ENCODE measurements around the gene DPP6.

DPP6 gene

DNA sequence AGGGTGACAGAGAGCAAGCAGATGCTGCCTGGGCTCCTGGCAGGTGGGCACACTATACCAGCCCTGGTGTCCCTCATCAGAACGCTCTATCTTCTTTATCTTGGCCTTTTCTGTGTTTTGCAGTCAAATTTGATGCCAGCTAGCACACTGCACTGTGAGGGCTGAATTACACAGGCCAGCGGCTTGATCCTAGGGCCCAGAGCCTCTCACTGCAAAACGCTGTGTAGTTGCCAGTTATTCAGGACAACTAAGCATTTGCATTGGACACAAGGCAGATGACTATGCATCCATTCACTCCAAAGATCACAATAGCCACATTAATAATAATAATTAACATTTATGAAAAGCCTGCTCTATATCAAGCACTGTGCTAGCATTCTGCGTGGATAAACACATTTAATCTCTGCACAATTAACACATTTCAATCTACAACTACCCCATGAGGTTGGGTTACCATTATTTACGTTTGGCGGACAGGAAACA lies 850.4 kb downstream of the DPP6 start:
- DNase-seq = no peak

DNA sequence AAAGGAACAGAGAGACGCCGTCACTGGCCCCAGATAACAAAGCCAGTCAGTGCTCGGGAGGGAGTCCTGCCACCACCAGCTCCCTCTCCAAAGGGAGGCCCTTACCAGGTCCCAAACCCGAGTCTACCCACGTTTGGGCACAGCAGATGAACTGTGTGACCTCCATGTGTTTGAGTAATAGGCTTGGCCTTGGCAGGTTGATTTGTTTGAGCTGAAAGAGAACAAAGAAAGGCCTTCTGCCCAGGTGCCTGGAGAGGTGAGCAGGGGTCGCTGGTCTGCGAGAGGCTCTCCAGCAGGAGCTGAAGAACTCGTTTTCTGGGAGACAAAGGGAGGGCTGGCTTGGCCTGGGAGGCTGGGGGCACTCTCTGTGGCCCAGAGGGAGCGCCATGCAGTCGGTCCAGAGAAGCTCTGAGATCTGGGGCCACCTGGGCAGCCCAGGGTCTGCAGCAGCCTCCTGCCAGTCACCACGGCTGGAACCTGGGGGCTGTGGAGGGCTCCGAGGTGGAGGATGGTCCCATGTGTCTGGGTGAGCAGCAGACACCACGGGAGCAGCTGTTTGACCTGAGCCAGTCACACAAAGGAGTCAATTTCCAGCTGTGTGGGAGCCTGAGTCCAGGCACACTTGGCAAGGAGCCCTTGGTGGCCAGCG lies 851.0 kb downstream of the DPP6 start:
- no peak for DNase-seq

DNA sequence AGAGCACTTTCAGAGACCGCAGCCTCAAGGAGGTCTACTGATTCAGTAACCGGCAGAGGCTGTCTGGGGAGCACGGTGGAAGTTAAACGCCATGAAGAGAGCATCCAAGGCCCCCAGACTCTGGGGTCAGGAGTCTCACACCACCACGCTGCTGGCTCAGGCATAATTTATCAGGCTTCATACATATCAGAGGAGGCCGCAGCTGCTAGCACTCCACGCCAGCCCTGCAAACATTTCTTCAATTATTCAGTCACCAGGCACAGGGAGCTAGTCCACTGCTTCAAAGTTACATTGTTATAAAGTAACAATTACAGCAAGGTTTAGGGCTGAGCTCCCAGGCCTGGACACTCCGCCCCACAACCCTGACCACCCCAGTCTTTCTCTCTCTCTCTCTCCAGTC lies 852.9 kb downstream of the DPP6 start:
- DNase-seq = no peak

DNA sequence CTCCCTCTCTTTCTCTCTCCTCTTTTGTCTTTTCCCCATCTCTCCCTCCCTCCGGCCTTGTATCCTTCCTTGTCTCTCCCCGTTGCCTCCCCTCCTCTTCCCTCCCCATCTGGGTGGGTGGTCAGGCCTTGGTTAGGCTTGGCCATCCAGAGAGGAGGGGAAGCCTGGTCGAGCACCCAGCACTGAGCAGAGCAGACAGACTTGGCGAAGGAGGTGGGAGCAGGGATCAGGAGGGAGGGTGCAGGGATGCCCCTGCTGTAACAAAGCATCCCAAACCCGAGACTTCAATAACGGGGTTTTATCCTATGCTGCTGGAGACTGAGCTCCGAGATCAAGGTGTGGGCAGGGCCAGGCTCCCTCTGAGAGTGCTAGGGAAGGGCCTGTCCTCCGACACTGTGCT lies 853.4 kb downstream of the DPP6 start:
- no peak for DNase-seq

DNA sequence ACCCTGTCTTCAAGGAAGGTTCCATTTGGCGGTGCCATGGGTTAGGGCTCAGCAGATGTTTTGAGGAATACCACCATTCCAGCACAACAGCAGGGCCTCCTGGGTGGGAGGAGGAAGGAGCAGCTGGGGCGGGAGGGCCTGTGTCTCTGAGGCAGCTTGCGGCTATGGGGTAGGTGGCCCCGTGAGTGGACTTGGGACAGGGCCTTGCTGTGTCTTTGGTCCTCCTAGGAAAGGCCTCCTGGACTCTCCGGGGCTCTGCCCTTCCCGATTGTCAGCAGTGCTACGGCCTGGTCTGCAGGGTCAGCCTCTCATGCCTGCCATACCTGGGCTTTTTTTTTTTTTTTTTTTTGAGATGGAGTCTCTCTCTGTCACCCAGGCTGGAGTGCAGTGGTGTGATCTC lies 854.0 kb downstream of the DPP6 start:
- no peak for DNase-seq

DNA sequence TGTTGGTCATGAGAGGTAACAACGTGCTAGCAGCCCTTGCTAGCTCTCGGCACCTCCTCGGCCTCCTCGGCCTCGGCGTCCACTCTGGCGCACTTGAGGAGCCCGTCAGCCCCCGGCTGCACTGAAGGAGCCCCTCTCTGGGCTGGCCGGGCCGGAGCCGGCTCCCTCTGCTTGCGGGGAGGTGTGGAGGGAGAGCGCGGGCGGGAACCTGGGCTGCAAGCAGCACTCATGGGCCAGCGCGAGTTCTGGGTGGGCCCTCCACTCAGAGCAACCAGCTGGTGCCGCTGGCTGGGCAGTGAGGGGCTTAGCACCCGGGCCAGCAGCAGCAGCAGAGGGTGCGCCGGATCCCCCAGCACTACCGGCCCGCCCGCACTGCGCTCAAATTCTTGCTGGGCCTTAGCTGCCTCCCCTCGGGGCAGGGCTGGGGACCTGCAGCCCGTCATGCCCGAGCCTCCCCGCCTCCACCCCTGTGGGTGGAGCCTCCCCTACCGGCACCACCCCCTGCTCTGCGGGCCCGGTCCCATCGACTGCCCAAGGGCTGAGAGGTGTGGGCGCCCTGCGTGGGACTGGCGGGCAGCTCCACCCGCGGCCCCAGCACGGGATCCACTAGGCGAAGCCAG lies 854.6 kb downstream of the DPP6 start:
- DNase-seq = no peak

DNA sequence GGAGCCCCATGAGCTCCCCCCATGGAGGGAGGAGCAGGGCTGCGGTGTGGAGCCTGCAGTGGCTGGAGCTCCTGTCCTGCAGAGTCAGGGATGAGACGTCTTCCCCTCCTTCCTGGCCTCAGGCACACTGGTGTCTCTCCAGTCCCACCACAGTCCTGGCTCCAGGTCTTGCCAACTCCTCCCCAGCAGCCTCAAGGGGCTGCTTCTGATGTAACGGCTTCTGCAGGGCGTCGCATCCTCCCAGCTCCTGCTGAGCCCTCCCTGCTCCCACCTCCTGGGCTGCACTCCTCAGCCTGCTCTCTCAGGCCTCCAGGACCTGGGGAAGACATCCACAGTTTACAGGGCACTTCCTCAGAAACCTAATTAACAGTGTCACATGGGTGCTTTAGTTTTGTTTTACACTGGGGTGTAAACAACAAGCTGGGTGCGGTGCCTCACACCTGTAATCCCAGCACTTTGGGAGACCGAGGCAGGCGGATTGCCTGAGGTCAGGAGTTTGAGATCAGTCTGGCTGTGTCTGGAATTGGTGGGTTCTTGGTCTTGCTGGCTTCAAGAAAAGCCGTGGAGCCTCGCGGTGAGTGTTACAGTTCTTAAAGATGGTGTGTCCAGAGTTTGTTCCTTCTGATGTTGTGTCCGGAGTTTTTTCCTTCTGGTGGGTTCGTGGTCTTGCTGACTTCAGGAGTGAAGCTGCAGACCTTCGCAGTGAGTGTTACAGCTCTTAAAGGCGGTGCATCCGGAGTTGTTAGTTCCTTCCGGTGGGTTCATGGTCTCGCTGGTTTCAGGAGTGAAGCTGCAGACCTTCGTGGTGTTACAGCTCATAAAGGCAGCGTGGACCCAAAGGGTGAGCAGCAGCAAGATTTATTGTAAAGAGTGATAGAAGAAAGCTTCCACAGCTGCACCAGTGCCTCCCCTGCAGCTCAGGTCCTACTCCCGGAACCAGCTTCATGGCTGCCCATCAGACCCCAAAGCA lies 855.7 kb downstream of the DPP6 start:
- no peak for DNase-seq

DNA sequence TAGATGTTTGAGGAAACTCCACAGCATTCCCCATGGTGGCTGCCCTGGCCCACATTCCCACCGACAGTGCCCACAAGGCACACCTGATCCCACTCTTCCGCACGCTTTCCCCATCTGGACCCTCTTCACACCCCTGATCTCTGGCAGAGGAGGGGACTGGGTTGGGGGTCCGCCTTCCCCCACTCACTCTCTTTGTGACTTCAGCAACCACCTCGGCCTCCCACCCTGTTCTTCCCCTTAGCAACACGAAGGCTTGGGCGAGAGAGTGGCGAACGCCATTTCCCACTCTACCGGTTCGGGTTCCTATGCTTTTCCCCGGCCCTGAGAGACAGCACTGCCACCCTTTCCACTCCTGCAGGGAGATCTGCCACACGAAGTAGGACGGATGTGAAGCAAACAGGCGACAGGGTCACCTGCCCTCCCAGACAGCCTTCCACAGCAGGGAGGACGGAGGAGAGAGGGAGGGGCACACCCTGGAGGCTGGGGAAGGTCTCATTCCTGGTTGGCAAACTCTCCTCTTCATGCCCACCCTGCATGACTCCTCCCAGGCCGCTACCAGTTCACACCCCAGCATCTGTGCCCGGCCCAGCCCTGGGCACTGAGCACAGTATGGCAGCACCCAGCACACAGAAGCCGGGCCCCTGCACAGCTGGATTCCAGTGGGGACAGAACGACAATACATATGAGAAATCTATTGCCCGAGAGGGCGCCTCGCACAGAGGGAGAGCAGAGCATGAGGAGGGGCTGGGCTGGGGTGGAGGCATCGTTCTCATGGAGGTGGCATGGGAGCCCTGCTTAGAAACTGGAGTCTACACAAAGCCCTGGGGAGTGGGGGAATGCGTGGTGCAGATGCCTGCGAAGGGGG lies 857.3 kb downstream of the DPP6 start:
- DNase-seq = no peak

DNA sequence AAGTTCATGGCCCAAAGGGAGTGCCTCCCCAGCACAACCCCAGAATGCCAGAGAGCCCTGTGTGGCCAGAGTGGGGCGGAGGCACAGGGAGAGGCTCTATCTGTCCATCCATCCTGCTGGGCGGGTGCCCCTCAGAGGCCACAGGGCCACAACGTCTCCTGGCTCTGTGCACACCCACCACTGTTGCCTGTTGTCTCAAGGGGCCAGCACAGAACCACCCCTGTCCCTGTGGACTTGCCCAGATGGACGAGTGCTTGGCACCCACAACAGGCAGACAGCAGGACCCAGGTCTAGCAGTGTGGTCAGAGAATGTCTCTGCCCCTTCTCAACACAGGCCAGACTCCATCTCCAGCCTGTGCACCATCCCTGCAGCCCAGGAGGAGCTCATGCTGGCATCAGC lies 857.9 kb downstream of the DPP6 start:
- DNase-seq = no peak

DNA sequence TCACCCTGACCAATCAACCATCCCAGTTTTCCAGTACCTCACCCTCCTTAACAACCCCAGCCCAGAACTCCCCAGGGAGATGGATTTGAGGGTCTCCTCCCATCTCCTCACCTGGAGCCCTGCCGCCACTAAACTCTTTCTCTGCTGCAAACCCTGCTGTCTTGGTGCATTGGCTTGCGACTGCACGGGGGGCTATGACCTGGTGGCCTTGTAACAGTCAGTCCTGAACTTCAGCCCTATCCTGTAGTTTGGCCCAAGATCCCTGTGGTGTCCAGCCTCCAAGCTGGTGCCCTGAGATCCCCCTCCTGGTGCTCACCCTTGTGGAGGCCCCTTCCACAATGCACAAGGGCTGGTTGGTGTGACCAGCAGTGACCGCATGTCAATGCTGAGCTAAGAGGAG lies 858.8 kb downstream of the DPP6 start:
- no peak for DNase-seq

DNA sequence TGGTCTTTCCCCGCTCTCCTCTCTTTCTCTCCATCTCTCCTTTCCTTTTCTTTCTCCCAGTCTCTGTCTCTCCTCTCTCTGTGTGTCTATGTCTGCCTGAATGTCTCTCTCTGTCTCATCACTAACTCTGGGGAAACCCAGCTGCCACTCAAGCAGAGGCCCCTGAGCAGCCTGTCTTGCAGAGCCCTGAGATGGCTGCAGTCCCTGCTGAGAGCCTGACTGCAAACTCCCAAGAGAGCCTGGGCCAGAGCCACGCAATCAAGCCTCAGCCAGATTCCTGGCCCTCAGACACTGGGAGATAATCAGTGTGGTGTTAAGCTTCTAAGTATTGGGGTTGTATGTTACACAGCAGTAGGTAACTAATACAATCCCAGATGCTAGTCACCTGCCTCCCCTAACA lies 859.2 kb downstream of the DPP6 start:
- DNase-seq = no peak

DNA sequence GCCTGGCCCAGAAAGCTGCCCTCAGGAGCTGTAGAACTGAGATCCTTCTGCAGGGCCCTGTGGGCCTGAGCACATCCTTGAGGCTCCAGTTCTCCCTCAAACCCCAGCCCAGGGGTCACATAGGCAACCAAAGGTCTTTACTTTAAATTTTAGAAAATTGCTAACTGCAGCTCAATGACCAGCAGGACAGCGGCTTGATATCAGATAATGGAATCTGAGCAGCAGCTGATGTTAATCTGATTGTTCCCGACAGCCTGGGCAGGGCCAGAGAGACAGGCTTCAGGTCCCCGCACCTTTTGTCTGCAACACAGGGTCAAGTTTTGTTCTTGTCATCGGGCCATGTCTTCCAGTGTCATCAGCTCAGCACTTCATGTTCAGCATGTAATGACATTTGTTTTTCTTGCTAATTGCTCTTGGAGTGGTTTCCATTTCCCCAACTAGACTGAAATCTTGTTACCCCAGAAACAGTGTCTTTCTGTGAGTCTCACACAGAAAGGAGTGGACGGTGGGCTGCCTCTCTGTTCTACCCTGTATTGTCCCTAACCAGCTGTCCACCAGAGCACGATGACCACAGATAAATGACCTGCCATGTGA lies 859.8 kb downstream of the DPP6 start:
- no peak for DNase-seq

DNA sequence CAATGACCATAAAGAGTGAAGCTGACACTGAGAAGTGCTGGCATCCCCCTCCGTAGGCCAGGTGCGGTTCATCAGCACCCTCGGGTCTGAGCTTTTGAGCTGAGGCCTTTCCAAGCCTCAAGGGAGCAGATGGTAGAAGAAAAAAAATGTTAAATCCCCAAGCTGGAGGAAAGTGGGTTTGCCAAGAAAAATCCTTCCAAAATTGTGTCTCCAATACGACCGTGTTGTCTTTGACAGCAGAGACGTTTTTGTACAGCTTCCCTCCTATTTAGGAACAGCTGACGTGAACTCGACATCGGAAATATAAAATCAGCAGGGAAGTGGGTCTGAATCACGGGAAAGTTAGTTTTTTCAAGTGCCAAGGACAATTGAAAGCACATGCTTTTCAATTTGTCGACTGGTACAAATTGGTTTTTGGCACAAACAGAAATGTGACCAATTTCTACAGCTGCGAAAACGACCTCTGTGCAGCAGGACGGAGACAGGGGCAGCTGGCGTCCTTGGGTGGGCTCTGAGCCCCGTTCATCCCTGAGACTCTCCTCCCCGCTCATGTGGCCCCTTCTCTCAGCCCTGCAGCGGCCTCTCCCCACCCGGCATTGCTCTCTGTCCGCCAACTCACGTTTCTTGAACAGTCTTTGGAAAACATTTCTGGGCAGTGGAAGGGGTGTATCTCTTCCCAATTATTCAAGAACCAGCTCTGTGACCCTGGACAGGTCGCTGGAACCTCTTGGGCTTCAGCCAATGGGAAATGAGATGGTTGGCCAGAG lies 860.9 kb downstream of the DPP6 start:
- DNase-seq = no peak

DNA sequence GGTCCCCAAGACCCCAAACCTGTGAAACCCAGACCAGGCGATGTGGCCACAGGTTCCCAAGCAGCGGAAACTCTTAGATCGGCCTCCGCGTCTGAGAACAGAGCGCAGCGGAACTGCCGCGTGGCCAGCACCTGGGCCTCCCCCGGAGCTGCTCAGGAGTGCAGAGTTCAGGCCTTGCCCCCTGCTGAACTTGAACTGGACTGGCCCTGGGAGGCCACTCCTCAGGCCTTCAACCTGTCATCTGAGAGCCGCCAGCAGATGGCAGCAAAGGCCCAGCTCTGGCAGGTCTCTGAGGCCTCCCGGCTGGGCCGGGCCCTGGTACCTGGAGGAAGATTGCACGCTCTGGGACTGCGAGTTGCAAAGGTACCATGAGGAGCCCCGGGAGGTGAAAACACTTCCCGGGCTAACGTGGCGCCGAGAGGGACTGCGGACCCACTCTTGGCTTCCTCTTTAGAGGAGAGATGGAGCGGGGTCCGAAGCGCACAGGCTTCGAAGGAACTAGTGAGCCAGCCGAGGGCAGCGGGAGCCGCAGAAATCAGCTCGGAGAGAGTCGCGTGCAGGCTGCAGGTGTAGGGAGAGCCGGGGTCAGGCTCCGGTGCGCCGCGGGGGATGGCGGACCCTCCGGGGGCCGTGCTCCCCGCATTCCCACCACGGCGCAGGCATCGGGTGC lies 861.6 kb downstream of the DPP6 start:
- DNase-seq = peak; percentile 79 to 92

DNA sequence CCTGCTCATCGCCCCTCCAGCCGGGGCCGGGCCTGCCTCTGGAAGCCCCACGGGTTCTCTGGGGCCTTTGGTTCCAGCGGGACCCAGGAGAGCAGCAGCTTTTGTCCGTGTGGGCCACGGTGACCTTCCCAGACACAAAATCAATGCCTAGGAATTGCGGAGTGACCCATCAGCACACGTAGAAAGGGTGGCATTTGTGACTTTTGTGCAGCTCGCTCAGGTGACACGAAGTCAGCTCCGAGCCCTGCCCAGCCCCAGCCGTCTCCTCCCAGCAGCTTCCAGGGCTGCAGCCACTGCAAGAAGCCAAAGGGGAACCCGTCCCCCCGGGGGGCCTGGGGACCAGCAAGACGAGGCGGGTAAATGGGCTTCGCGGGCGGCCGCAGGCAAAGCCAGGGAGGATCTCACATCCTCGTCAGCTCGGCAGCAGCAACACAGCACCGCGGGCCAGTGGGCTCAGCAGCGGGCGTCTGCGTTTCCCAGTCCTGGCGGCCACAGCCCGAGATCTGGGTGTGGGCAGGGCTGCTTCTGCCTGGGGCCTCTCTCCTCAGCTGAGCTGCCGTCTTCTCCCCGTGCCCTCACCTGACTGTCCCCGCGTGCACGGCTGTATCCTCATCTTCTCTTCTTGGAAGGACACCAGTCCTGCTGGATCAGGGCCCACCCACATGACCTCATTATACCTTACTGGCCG lies 862.3 kb downstream of the DPP6 start:
- DNase-seq = no peak

DNA sequence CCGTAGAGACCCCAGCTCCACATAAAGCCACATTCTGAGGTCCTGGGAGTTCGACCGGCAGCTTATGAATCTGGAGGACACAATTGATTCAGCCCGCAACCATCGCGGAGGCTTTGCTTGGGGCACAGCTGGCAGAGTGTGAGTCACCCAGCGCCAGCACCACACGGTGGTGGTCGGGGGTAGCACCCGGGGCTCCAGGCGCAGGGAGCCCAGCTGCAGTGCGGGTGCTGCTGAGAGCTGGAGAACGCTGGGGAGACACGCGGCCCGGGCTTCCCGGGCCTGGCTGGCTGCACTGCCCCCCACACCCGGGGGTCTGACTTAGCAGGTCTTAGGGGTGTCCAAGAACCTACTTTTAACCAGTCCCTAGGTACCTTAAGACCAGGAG lies 862.8 kb downstream of the DPP6 start:
- no peak for DNase-seq

DNA sequence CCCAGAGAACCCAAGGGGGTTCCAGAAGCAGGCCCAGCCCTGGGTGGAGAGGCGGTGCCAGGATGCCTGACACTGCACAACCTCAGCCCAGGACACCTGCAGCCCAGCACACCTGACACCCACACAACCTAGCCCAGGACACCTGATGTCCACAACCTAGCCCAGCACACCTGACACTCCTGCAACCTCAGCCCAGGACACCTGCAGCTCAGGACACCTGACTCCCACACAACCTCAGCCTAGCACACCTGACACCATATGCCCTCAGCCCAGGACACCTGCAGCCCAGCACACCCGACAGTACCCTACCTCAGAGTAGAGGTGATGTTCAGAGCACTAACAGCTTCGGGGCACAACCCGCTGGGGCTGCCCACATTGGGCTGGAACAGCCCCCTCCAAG lies 863.4 kb downstream of the DPP6 start:
- DNase-seq = no peak

DNA sequence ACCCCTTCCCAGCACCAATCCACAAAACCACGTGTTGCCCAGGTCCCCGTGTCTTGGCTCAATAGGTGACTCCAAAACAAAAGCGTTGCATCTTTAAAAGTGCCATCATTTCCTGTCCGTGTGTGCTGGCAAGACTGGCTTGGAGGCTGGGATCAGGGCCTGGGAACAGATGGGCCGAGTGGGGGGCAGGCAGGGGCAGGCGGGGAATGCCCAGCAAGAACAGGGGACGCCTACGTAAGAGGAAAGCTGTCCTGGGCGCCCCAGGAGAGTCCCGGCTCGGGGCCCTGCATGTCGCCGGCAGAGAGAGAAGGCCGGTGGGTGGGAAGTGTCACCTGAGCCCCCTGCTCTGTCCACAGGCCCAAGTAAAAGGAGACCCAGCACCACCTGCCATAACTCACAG lies 864.2 kb downstream of the DPP6 start:
- DNase-seq = no peak

DNA sequence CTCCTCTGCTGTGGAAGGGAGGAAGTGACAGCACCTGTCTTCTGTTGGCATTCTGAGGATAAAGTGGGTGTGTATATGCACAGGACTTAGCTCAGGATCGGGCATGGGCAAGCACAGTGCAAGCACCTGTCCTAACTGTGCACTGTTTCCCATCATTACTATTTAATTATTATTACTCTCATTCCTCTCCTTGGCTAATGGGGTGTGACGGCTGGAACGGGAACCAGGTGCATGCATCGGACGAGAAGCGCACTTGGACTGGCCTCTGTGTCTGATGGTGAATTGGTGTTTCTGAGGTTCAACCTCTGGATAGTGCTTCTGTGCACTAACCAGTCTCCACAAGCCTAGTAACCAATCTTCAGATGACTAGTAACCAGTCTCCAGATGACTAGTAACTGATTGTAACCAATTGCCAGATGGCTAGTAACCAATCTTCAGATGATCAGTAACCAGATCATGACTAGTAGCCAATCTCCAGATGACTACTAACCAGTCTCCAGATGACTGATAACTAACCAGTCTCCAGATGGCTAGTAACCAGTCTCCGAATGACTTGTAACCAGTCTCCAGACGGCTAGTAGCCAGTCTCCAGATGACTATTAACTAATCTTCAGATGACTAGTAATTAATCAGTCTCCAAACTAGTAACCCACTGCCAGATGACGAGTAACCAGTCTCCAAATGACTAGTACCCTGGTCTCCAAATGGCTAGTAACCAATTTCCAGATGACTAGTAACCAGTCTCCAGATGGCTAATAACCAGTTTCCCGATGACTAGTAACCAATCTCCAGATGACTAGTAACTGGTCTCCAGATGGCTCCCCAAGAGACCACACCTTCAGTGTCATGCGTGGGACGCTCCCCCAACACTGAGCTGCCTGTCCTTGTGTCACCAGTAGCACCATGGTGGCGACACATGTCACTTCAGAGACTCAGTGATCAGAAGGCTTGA lies 864.9 kb downstream of the DPP6 start:
- no peak for DNase-seq

Measured in stimulated activated CD4-positive, alpha-beta T cell treated with anti-CD3 and anti-CD28 coated beads, Interleukin-4, amount 100 ng/mL, for 4 hours (primary cell).